NT2/D1 (cell line): ENCODE results near the gene RIOX2.
"Not testable (repeated sequence)": the region's sequence is repeated elsewhere in the genome, so short reads cannot be mapped to it uniquely, and the experiment has no call there.

Experiments
- SUZ12 ChIP-seq: IDR thresholded peaks from 2 replicates; pipeline ENCODE4 v1.6.1; 2011; ENCODE audit not compliant: insufficient read length, insufficient read depth; ENCODE audit errors: extremely low read depth
- YY1 ChIP-seq: IDR thresholded peaks from 2 replicates; pipeline ENCODE4 v1.6.1; 2011; ENCODE audit not compliant: insufficient read length, insufficient read depth

DNA sequence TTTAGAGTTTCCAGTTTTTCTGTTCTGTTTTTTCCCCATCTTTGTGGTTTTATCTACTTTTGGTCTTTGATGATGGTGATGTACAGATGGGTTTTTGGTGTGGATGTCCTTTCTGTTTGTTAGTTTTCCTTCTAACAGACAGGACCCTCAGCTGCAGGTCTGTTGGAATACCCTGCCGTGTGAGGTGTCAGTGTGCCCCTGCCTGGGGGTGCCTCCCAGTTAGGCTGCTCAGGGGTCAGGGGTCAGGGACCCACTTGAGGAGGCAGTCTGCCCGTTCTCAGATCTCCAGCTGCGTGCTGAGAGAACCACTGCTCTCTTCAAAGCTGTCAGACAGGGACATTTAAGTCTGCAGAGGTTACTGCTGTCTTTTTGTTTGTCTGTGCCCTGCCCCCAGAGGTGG lies 62.4 kb downstream of the RIOX2 start:
- TF ChIP-seq YY1, SUZ12: not testable (repeated sequence)
